ENCODE results near the gene MCOLN3.
A peak's percentile ranks its signal among the peaks of the same experiment; 100 is the strongest.
"Not testable (repeated sequence)": the region's sequence is repeated elsewhere in the genome, so short reads cannot be mapped to it uniquely, and the experiment has no call there.

Gene MCOLN3

GRCh38 chr1:85024736-85025135 is 23.6 kb downstream of the MCOLN3 start:
- no peak for TF ChIP-seq CTCF (IDR thresholded peaks at IDR 0.05; ENCODE audit: low read depth, low read length)

GRCh38 chr1:85022700-85023099 is 25.6 kb downstream of the MCOLN3 start:
- TF ChIP-seq CTCF (IDR thresholded peaks at IDR 0.05; ENCODE audit: low read depth, low read length) = no peak

More at GRCh38 chr1:85024736-85025135, 23.6 kb downstream of the MCOLN3 start:
- H3K4me3 ChIP-seq (ENCODE audit: low read depth, low read length) = no peak overlapping the region
- no peak for DNase-seq (ENCODE audit: low read depth, low spot score)
- in situ Hi-C loops (cut with HindIII; ENCODE audit: low sequenced_read_pairs) = no loop called here

GRCh38 chr1:85019994-85020393 is 28.3 kb downstream of the MCOLN3 start:
- DNase-seq (ENCODE audit: low read depth, low spot score) = peak; percentile 0
- no peak for TF ChIP-seq CTCF (IDR thresholded peaks at IDR 0.05; ENCODE audit: low read depth, low read length)
- in situ Hi-C loops (cut with HindIII; ENCODE audit: low sequenced_read_pairs) = no loop called here
- no peak overlapping the region for H3K4me3 ChIP-seq (ENCODE audit: low read depth, low read length)

More at GRCh38 chr1:85022700-85023099, 25.6 kb downstream of the MCOLN3 start:
- H3K4me3 ChIP-seq (ENCODE audit: low read depth, low read length) = no peak overlapping the region
- in situ Hi-C loops (cut with HindIII; ENCODE audit: low sequenced_read_pairs) = no loop called here
- DNase-seq (ENCODE audit: low read depth, low spot score) = no peak

- DNase-seq (ENCODE audit: low read depth, low spot score) = no peak
- no peak overlapping the region for H3K4me3 ChIP-seq (ENCODE audit: low read depth, low read length)
- TF ChIP-seq CTCF (IDR thresholded peaks at IDR 0.05; ENCODE audit: low read depth, low read length) = no peak
- in situ Hi-C loops (cut with HindIII; ENCODE audit: low sequenced_read_pairs) = no loop called here
Measured at GRCh38 chr1:85015826-85016225, 32.5 kb downstream of the MCOLN3 start.

- DNase-seq (ENCODE audit: low read depth, low spot score); in situ Hi-C loops (cut with HindIII; ENCODE audit: low sequenced_read_pairs); H3K4me3 ChIP-seq (ENCODE audit: low read depth, low read length): not testable (repeated sequence)
Measured at GRCh38 chr1:85005641-85006040, 42.7 kb downstream of the MCOLN3 start.

GRCh38 chr1:85001742-85002141 is 46.6 kb downstream of the MCOLN3 start:
- no peak for DNase-seq (ENCODE audit: low read depth, low spot score)
- in situ Hi-C loops (cut with HindIII; ENCODE audit: low sequenced_read_pairs) = no loop called here
- H3K4me3 ChIP-seq (ENCODE audit: low read depth, low read length) = no peak overlapping the region
- no peak for TF ChIP-seq CTCF (IDR thresholded peaks at IDR 0.05; ENCODE audit: low read depth, low read length)

- TF ChIP-seq CTCF (IDR thresholded peaks at IDR 0.05; ENCODE audit: low read depth, low read length) = no peak
- peak; percentile 49 for DNase-seq (ENCODE audit: low read depth, low spot score)
- no peak overlapping the region for H3K4me3 ChIP-seq (ENCODE audit: low read depth, low read length)
- in situ Hi-C loops (cut with HindIII; ENCODE audit: low sequenced_read_pairs) = no loop called here
Measured at GRCh38 chr1:84998642-84999280, 49.5 kb downstream of the MCOLN3 start.

Data from astrocyte of the spinal cord (primary cell).